A549 (cell line): ENCODE measurements around the gene PRPSAP1. TPM values are rescaled to one million over a fixed set of nuclear protein-coding genes. Genes with fewer than 3 reads are reported as not detected.

ENCODE experiments used
- ATAC-seq, 2 experiments: fragments of 200-7000 bp in 1 of 2; fragments of >200 bp in 1 of 2; cut with Nextera tagmentation in 1 of 2; cut with Tn5 transposase in 1 of 2; 3 replicates each; pipeline versions ENCODE4 v1.8.0 to v1.9.1; 2018 to 2020; ENCODE audit warnings: mild to moderate bottlenecking in 1 of 2, moderate library complexity in 1 of 2
- CTCF ChIA-PET: fragments of 300-600 bp; sonication (Branson Sonifier 250); formaldehyde crosslinking; extraction: SDS; loops from one replicate; lab custom pipeline; 2021; ENCODE audit warnings: antibody characterized with exemption, inconsistent platforms; lab: Yijun Ruan, JAX
- POLR2A ChIA-PET: fragments of 350-600 bp; formaldehyde crosslinking; extraction: SDS; loops from one replicate; lab custom pipeline; 2021; ENCODE audit warnings: antibody characterized with exemption, inconsistent platforms; lab: Yijun Ruan, JAX
- DNase-seq, 2 experiments: peaks; one replicate each; pipeline versions ENCODE4 v3.0.0 to v3.0.0-alpha.2; 2011 to 2016; ENCODE audit warnings: low read depth in 1 of 2, low spot score in 1 of 2
- FAIRE-seq: peaks from 2 replicates; lab custom pipeline; 2011; peaks lifted over from hg19 to GRCh38; lab: Jason Lieb, UNC
- H3K27ac ChIP-seq, 2 experiments: fragments of >200 bp; sonication (Bioruptor Twin); formaldehyde crosslinking; 3 replicates each; pipeline ENCODE4 v1.5.1; 2016 to 2017
- H3K4me1 ChIP-seq: fragments of >200 bp; sonication (Bioruptor Twin); formaldehyde crosslinking; 3 replicates; pipeline ENCODE4 v1.6.1; 2016
- H3K4me2 ChIP-seq: fragments of >200 bp; sonication (Bioruptor Twin); formaldehyde crosslinking; 3 replicates; pipeline ENCODE4 v1.6.1; 2016
- H3K4me3 ChIP-seq: fragments of >200 bp; sonication (Bioruptor Twin); formaldehyde crosslinking; 3 replicates; pipeline ENCODE4 v1.5.1; 2016
- H3K9me3 ChIP-seq: fragments of >200 bp; sonication (Bioruptor Twin); formaldehyde crosslinking; 3 replicates; pipeline ENCODE4 v1.6.1; 2016
- FOSB ChIP-seq: fragments of 250-450 bp; sonication (Bioruptor Pico); IDR thresholded peaks from 2 replicates; pipeline ENCODE4 v1.5.0; 2020; ENCODE audit warnings: mild to moderate bottlenecking, moderate library complexity
- FOXS1 ChIP-seq: fragments of 250-450 bp; sonication (Bioruptor Pico); IDR thresholded peaks from 2 replicates; pipeline ENCODE4 v1.5.0; 2020; ENCODE audit warnings: mild to moderate bottlenecking, moderate library complexity
- GATA3 ChIP-seq: IDR thresholded peaks from 2 replicates; pipeline ENCODE4 v1.6.1; 2012; ENCODE audit warnings: borderline replicate concordance
- HDAC2 ChIP-seq: fragments of 200-600 bp; sonication (generic); IDR thresholded peaks from 2 replicates; pipeline ENCODE4 v1.6.1; 2016
- HES2 ChIP-seq: fragments of >200 bp; sonication (Bioruptor Twin); formaldehyde crosslinking; IDR thresholded peaks from 2 replicates; pipeline ENCODE4 v1.6.1; 2016
- HMGXB4 ChIP-seq: fragments of 250-450 bp; sonication (Bioruptor Pico); IDR thresholded peaks from 2 replicates; pipeline ENCODE4 v1.5.0; 2021; ENCODE audit warnings: mild to moderate bottlenecking, moderate library complexity, borderline replicate concordance
- KDM1A ChIP-seq: fragments of 200-600 bp; sonication (generic); IDR thresholded peaks from 2 replicates; pipeline ENCODE4 v1.6.1; 2016; ENCODE audit warnings: low read depth, mild to moderate bottlenecking
- PHF8 ChIP-seq: fragments of 200-600 bp; sonication (generic); IDR thresholded peaks from 2 replicates; pipeline ENCODE4 v1.6.1; 2016; ENCODE audit warnings: low read depth, mild to moderate bottlenecking, antibody characterized with exemption, moderate library complexity, borderline replicate concordance
- REST ChIP-seq: fragments of 200-600 bp; sonication (generic); IDR thresholded peaks from 2 replicates; pipeline ENCODE4 v1.6.1; 2016; ENCODE audit warnings: antibody characterized with exemption, mild to moderate bottlenecking, moderate library complexity
- TFCP2L1 ChIP-seq: fragments of 250-450 bp; sonication (Bioruptor Pico); IDR thresholded peaks from 2 replicates; pipeline ENCODE4 v1.5.0; 2021; ENCODE audit warnings: mild to moderate bottlenecking
- TP53 ChIP-seq: fragments of 250-450 bp; sonication (Bioruptor Pico); IDR thresholded peaks from 2 replicates; pipeline ENCODE4 v1.5.0; 2021; ENCODE audit warnings: mild to moderate bottlenecking, moderate library complexity
- ZC3H11A ChIP-seq: fragments of 450-650 bp; IDR thresholded peaks from 2 replicates; pipeline ENCODE4 v1.6.1; 2014; ENCODE audit warnings: antibody characterized with exemption, mild to moderate bottlenecking
- WGBS: methylation state at CpG from one replicate; pipeline ENCODE4 v1.1.6; 2017; ENCODE audit errors: missing lambda C conversion rate; 5-methylcytosine and 5-hydroxymethylcytosine counted together
- polyA plus RNA-seq, 4 experiments: library from polyadenylated mRNA; depleted of rRNA in 3 of 4; stranded (reverse); fragments of >200 nt; fragmentation: RNase III in 1 of 4; extraction: RNeasy Plus Mini Kit Qiagen cat#74134 plus additional on column Dnase treatment in 1 of 4; gene quantifications; 2 replicates in 3 of 4; 3 replicates in 1 of 4; pipeline ENCODE4 v1.2.3, GENCODE V29; 2011 to 2017
- TF ChIP-seq, protein P1 (sequence below): IDR thresholded peaks from 2 replicates; pipeline ENCODE4 v1.6.1; 2012; ENCODE audit warnings: low read depth, borderline replicate concordance
- TF ChIP-seq, protein P2 (sequence below): IDR thresholded peaks from 2 replicates; pipeline ENCODE4 v1.6.1; 2012

PRPSAP1 gene
- polyA plus RNA-seq, 2 of the 4 experiments (the other 2 are of a cell fraction): 63.3 to 80.9 TPM

GRCh38 chr17:76381633-76382350 is 28.1 kb upstream of the PRPSAP1 start:
- WGBS: 88% methylated on average over 19 of the region's 19 CpGs

More at GRCh38 chr17:76381633-76382350, 28.1 kb upstream of the PRPSAP1 start:
- ATAC-seq (no peak), FAIRE-seq (no peak), DNase-seq (no peak)
- peaks cover 20% of the 10 kb centered on the region for H3K4me1 ChIP-seq
- no peak for TF ChIP-seq HMGXB4 (CRISPR knock-in tag)
- no peak for TF ChIP-seq GATA3
- no peak for TF ChIP-seq PHF8
- no peak for TF ChIP-seq FOXS1 (CRISPR knock-in tag)
- no peak for TF ChIP-seq TP53 (CRISPR knock-in tag)
- no peak for TF ChIP-seq HES2
- TF ChIP-seq, protein P1, sequence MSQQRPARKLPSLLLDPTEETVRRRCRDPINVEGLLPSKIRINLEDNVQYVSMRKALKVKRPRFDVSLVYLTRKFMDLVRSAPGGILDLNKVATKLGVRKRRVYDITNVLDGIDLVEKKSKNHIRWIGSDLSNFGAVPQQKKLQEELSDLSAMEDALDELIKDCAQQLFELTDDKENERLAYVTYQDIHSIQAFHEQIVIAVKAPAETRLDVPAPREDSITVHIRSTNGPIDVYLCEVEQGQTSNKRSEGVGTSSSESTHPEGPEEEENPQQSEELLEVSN: no peak
- TF ChIP-seq HDAC2: no peak
- TF ChIP-seq ZC3H11A: no peak
- no peak for TF ChIP-seq TFCP2L1 (CRISPR knock-in tag)
- no peak for TF ChIP-seq REST
- TF ChIP-seq, protein P2, sequence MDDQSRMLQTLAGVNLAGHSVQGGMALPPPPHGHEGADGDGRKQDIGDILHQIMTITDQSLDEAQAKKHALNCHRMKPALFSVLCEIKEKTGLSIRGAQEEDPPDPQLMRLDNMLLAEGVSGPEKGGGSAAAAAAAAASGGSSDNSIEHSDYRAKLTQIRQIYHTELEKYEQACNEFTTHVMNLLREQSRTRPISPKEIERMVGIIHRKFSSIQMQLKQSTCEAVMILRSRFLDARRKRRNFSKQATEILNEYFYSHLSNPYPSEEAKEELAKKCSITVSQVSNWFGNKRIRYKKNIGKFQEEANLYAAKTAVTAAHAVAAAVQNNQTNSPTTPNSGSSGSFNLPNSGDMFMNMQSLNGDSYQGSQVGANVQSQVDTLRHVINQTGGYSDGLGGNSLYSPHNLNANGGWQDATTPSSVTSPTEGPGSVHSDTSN: no peak
- TF ChIP-seq FOSB: no peak
- TF ChIP-seq KDM1A: no peak
- H3K9me3 ChIP-seq: no peaks in the 10 kb centered on the region
- no peak overlapping the region for H3K4me3 ChIP-seq
- POLR2A ChIA-PET: no interaction called here
- no peak overlapping the region for H3K27ac ChIP-seq
- CTCF ChIA-PET: interaction anchor here (0.9 to 43.2 kb wide), 6 partner anchors 24 to 102 kb away, joined by 3 to 1094 read pairs (median 128); partner anchors contain the start of genes PRPSAP1 and QRICH2
- no peak overlapping the region for H3K4me2 ChIP-seq
